Neural cell (in vitro differentiated cells): ENCODE results near the gene RORC. TPM values are rescaled to one million over a fixed set of nuclear protein-coding genes. Genes with fewer than 3 reads are reported as not detected.
"Not testable (repeated sequence)": the region's sequence is repeated elsewhere in the genome, so short reads cannot be mapped to it uniquely, and the experiment has no call there.

ENCODE experiments used
- H2AFZ ChIP-seq: fragments of 200-600, 300-800 bp; sonication (generic), shearing (Covaris generic); 2 replicates; pipeline ENCODE4 v1.6.0; 2014; ENCODE audit warnings: low read depth, mild to moderate bottlenecking, antibody characterized with exemption, low read length, moderate library complexity
- H3F3A ChIP-seq: fragments of 200-600 bp; shearing (Covaris generic); 2 replicates; pipeline ENCODE4 v1.6.1; 2016; ENCODE audit warnings: mild to moderate bottlenecking, moderate library complexity, mixed read lengths, antibody characterized with exemption, low read length; ENCODE audit not compliant: insufficient read depth, poor library complexity, severe bottlenecking
- H3K27ac ChIP-seq: fragments of 200-600, 300-800 bp; sonication (generic), shearing (Covaris generic); 2 replicates; pipeline ENCODE4 v1.5.1; 2014; ENCODE audit warnings: mild to moderate bottlenecking, low read length, moderate library complexity
- H3K27me3 ChIP-seq: fragments of 300-800, 200-600 bp; sonication (generic), shearing (Covaris generic); 2 replicates; pipeline ENCODE4 v1.6.0; 2014; ENCODE audit warnings: mild to moderate bottlenecking, low read depth, low read length, moderate library complexity; ENCODE audit not compliant: insufficient read depth
- H3K36me3 ChIP-seq: fragments of 300-800, 200-600 bp; sonication (generic), shearing (Covaris generic); 2 replicates; pipeline ENCODE4 v1.5.1; 2014; ENCODE audit warnings: mild to moderate bottlenecking, antibody characterized with exemption, low read length, moderate library complexity; ENCODE audit not compliant: insufficient read depth
- H3K4me2 ChIP-seq: fragments of 300-800, 200-600 bp; sonication (generic), shearing (Covaris generic); 2 replicates; pipeline ENCODE4 v1.6.0; 2014; ENCODE audit warnings: mild to moderate bottlenecking, low read length
- H3K4me3 ChIP-seq: fragments of 300-800, 200-600 bp; sonication (generic), shearing (Covaris generic); 2 replicates; pipeline ENCODE4 v1.5.1; 2014; ENCODE audit warnings: mild to moderate bottlenecking, low read length, moderate library complexity
- H3K79me2 ChIP-seq: fragments of 200-600 bp; shearing (Covaris generic); replicated peaks from 2 replicates; pipeline ENCODE4 v1.6.0; 2014; ENCODE audit warnings: mild to moderate bottlenecking, low read length, moderate library complexity; ENCODE audit not compliant: insufficient read depth
- H3K9ac ChIP-seq: fragments of 300-800, 200-600 bp; sonication (generic), shearing (Covaris generic); 2 replicates; pipeline ENCODE4 v1.6.1; 2016; ENCODE audit warnings: mild to moderate bottlenecking, low read length, mixed read lengths
- H3K9me2 ChIP-seq: fragments of 200-600 bp; shearing (Covaris generic); 2 replicates; pipeline ENCODE4 v1.6.1; 2016; ENCODE audit warnings: mild to moderate bottlenecking, low read length, mixed read lengths; ENCODE audit not compliant: insufficient read depth
- H3K9me3 ChIP-seq: fragments of 200-600, 300-800 bp; sonication (generic), shearing (Covaris generic); 2 replicates; pipeline ENCODE4 v1.6.1; 2016; ENCODE audit warnings: mild to moderate bottlenecking, mixed run types, low read length, moderate library complexity, mixed read lengths
- H4K20me1 ChIP-seq: fragments of 200-600 bp; shearing (Covaris generic); 2 replicates; pipeline ENCODE4 v1.6.1; 2016; ENCODE audit warnings: mild to moderate bottlenecking, mixed run types; ENCODE audit not compliant: insufficient read depth
- CTCF ChIP-seq: fragments of 450-650 bp; IDR thresholded peaks from 2 replicates; pipeline ENCODE4 v1.5.1; 2014; ENCODE audit warnings: antibody characterized with exemption, mild to moderate bottlenecking, moderate library complexity; ENCODE audit not compliant: poor library complexity, severe bottlenecking
- EP300 ChIP-seq: fragments of 450-650 bp; conservative IDR thresholded peaks from 2 replicates; pipeline ENCODE4 v1.6.1; 2014; ENCODE audit warnings: antibody characterized with exemption, mild to moderate bottlenecking, moderate library complexity; ENCODE audit not compliant: poor library complexity, severe bottlenecking
- EZH2 ChIP-seq: fragments of 200-600, 300-800 bp; shearing (Covaris generic), sonication (generic); IDR thresholded peaks from 2 replicates; pipeline ENCODE4 v1.6.1; 2014; ENCODE audit warnings: antibody characterized with exemption, low read length, borderline replicate concordance, mild to moderate bottlenecking; ENCODE audit not compliant: insufficient read depth, poor library complexity, severe bottlenecking
- MXI1 ChIP-seq: fragments of 450-650 bp; conservative IDR thresholded peaks from 2 replicates; pipeline ENCODE4 v1.6.1; 2014; ENCODE audit warnings: antibody characterized with exemption, mild to moderate bottlenecking; ENCODE audit not compliant: poor library complexity, severe bottlenecking
- POLR2AphosphoS5 ChIP-seq: IDR thresholded peaks from 2 replicates; pipeline ENCODE4 v1.6.1; 2012
- RAD21 ChIP-seq: fragments of 450-650 bp; conservative IDR thresholded peaks from 2 replicates; pipeline ENCODE4 v1.6.1; 2014; ENCODE audit warnings: antibody characterized with exemption, mild to moderate bottlenecking, moderate library complexity
- SMC3 ChIP-seq: fragments of 450-650 bp; conservative IDR thresholded peaks from 2 replicates; pipeline ENCODE4 v1.6.1; 2014; ENCODE audit warnings: antibody characterized with exemption, mild to moderate bottlenecking, moderate library complexity; ENCODE audit not compliant: poor library complexity
- TAF1 ChIP-seq: IDR thresholded peaks from 2 replicates; pipeline ENCODE4 v1.6.1; 2012; ENCODE audit warnings: low read depth
- polyA plus RNA-seq: library from polyadenylated mRNA; depleted of rRNA; stranded (reverse); fragments of >200 nt; gene quantifications from 2 replicates; pipeline ENCODE4 v1.2.3, GENCODE V29; 2014
- TF ChIP-seq, protein P1 (sequence below): IDR thresholded peaks from 2 replicates; pipeline ENCODE4 v1.6.1; 2012; ENCODE audit warnings: borderline replicate concordance

Gene RORC
- polyA plus RNA-seq, 1 donor from 2014 or later: 0.45 TPM

DNA sequence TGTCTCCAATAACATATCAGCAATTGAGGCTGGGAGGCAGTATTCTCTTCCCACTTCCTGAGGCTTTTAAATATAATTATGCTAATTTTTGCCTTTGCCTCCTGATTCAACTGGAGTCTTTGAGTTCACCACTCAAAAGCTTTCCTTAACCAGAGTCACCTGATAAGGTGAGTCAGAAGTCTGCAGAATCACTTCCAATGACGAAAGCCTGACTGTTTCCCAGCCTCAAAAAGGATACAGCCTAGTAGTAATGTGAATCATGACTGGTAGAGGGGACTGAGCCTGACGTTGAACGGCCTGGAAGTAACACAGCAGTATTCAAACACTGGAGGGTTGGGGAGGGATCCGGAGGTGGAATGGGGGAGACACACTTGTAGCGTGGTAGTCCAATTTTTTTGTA is 57.9 kb downstream of the RORC start:
- Histone ChIP-seq H3K4me2 (no peak overlapping the region), H3K36me3 (peaks cover 7% of the 10 kb centered on the region), H3F3A (no peaks in the 10 kb centered on the region), H3K4me3 (no peak overlapping the region), H3K9me2 (no peaks in the 10 kb centered on the region), H3K9ac (no peak overlapping the region), H3K27ac (no peak overlapping the region), H3K79me2 (no peaks in the 10 kb centered on the region), H2AFZ (no peak overlapping the region), H3K9me3 (no peaks in the 10 kb centered on the region), H4K20me1 (no peaks in the 10 kb centered on the region), H3K27me3 (no peaks in the 10 kb centered on the region)
- no peak for TF ChIP-seq POLR2AphosphoS5
- no peak for TF ChIP-seq EP300
- TF ChIP-seq SMC3: no peak
- TF ChIP-seq MXI1: no peak
- no peak for TF ChIP-seq CTCF
- TF ChIP-seq, protein P1, sequence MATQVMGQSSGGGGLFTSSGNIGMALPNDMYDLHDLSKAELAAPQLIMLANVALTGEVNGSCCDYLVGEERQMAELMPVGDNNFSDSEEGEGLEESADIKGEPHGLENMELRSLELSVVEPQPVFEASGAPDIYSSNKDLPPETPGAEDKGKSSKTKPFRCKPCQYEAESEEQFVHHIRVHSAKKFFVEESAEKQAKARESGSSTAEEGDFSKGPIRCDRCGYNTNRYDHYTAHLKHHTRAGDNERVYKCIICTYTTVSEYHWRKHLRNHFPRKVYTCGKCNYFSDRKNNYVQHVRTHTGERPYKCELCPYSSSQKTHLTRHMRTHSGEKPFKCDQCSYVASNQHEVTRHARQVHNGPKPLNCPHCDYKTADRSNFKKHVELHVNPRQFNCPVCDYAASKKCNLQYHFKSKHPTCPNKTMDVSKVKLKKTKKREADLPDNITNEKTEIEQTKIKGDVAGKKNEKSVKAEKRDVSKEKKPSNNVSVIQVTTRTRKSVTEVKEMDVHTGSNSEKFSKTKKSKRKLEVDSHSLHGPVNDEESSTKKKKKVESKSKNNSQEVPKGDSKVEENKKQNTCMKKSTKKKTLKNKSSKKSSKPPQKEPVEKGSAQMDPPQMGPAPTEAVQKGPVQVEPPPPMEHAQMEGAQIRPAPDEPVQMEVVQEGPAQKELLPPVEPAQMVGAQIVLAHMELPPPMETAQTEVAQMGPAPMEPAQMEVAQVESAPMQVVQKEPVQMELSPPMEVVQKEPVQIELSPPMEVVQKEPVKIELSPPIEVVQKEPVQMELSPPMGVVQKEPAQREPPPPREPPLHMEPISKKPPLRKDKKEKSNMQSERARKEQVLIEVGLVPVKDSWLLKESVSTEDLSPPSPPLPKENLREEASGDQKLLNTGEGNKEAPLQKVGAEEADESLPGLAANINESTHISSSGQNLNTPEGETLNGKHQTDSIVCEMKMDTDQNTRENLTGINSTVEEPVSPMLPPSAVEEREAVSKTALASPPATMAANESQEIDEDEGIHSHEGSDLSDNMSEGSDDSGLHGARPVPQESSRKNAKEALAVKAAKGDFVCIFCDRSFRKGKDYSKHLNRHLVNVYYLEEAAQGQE: no peak
- no peak for TF ChIP-seq TAF1
- no peak for TF ChIP-seq EZH2
- no peak for TF ChIP-seq RAD21

GRCh38 chr1:151769270-151769669 is 62.3 kb downstream of the RORC start:
- H4K20me1 ChIP-seq, H3K9me3 ChIP-seq, H3K36me3 ChIP-seq, H3K4me2 ChIP-seq, H3F3A ChIP-seq, H3K4me3 ChIP-seq, H3K27ac ChIP-seq, H3K9ac ChIP-seq, H3K27me3 ChIP-seq, H3K9me2 ChIP-seq, H3K79me2 ChIP-seq, H2AFZ ChIP-seq: not testable (repeated sequence)

GRCh38 chr1:151768351-151769066 is 63.1 kb downstream of the RORC start:
- H3K9me3 ChIP-seq, H3K4me3 ChIP-seq, H4K20me1 ChIP-seq, H3K79me2 ChIP-seq, H3K27ac ChIP-seq, H3K27me3 ChIP-seq, H3F3A ChIP-seq, H3K9ac ChIP-seq, H3K4me2 ChIP-seq, H2AFZ ChIP-seq, H3K36me3 ChIP-seq, H3K9me2 ChIP-seq: not testable (repeated sequence)
